ENCODE measurements around the gene MYBBP1A. TPM values are rescaled to one million over a fixed set of nuclear protein-coding genes. Genes with fewer than 3 reads are reported as not detected.

Gene MYBBP1A
- total RNA-seq, 1 donor from 2014 or later = 47.9 TPM

DNA sequence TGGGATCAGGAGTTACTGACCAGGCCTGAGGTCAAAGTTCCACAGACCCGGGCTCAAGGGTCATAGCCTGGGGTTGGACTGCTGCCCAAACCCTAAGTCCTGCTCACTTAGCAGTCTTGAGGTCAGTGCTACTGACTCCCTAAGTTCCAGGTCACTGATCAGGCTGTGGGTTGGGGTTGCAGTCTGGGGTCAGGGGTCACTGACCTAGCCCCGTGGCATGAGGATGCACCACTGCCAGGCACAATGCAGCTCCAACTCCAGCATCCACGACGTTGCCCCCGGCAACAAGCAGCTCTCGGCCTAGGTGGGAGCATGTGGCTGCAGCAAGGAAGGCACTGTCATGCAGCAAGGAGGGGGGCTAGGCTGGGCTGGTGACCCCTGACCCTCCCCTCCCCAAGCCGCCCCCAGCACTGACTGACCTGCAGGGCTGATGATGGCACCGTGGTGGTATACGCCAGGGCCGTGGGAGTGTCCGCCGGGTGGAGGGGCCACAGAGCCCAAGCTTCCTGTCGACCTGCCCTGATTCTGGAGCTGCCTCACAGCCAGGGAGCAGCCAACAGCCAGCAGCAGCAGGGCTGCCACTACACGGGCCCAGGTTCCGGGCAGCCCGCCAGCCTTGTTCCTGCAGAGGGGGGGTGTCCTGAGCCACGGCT is 4.1 kb upstream of the MYBBP1A start:
- Mint-ChIP-seq H3K36me3 (ENCODE audit: unreplicated experiment) (no peaks in the 10 kb centered on the region), H3K4me1 (ENCODE audit: unreplicated experiment) (peaks cover 18% of the 10 kb centered on the region), H3K27me3 (ENCODE audit: unreplicated experiment) (peaks cover 25% of the 10 kb centered on the region), H3K27ac (ENCODE audit: unreplicated experiment) (no peak overlapping the region), H3K9me3 (ENCODE audit: unreplicated experiment) (no peaks in the 10 kb centered on the region), H3K4me3 (ENCODE audit: unreplicated experiment) (no peak overlapping the region)
- DNase-seq (ENCODE audit: extremely low spot score, unreplicated experiment) = no peak
- TF ChIP-seq, protein P1, sequence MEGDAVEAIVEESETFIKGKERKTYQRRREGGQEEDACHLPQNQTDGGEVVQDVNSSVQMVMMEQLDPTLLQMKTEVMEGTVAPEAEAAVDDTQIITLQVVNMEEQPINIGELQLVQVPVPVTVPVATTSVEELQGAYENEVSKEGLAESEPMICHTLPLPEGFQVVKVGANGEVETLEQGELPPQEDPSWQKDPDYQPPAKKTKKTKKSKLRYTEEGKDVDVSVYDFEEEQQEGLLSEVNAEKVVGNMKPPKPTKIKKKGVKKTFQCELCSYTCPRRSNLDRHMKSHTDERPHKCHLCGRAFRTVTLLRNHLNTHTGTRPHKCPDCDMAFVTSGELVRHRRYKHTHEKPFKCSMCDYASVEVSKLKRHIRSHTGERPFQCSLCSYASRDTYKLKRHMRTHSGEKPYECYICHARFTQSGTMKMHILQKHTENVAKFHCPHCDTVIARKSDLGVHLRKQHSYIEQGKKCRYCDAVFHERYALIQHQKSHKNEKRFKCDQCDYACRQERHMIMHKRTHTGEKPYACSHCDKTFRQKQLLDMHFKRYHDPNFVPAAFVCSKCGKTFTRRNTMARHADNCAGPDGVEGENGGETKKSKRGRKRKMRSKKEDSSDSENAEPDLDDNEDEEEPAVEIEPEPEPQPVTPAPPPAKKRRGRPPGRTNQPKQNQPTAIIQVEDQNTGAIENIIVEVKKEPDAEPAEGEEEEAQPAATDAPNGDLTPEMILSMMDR (IDR thresholded peaks at IDR 0.05) = no peak

DNA sequence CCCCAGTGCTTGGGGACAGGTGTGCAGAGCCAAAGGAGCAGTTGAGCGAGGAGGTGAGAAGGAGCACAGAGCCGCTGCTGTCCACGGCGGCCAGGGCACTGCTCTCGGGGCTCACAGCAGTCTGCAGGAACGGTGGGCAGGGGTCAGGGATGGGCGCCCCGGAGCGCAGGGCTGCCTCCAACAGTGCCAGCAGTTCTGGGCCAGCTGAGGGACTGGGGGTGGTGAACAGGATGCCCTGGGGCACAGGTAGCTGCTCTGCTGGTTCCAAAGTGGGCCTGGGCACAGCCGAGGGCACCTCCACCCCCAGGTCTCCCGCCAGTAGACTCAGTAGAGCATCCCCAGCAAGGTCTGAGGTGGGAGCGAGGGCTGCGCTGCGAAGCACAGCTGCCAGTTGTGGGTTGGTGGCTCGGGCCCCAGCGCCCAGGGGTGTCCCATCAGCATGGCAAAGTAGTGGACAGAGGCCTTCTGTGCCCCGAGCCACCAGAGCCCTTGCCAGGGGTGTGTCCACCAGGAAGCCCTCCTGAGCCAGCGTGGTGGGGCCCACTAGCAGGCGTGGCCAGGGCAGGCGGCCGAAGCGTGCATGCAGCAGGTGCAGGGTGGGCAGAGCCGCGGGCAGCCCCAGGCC is 3.3 kb upstream of the MYBBP1A start:
- no peak overlapping the region for H3K27ac Mint-ChIP-seq (ENCODE audit: unreplicated experiment)
- H3K36me3 Mint-ChIP-seq (ENCODE audit: unreplicated experiment) = peaks cover 4% of the 10 kb centered on the region
- DNase-seq (ENCODE audit: extremely low spot score, unreplicated experiment) = no peak
- H3K4me3 Mint-ChIP-seq (ENCODE audit: unreplicated experiment) = no peak overlapping the region
- peaks cover 25% of the 10 kb centered on the region for H3K4me1 Mint-ChIP-seq (ENCODE audit: unreplicated experiment)
- peaks cover 22% of the 10 kb centered on the region for H3K27me3 Mint-ChIP-seq (ENCODE audit: unreplicated experiment)
- H3K9me3 Mint-ChIP-seq (ENCODE audit: unreplicated experiment) = no peaks in the 10 kb centered on the region
- TF ChIP-seq, protein P1 (IDR thresholded peaks at IDR 0.05) = no peak

DNA sequence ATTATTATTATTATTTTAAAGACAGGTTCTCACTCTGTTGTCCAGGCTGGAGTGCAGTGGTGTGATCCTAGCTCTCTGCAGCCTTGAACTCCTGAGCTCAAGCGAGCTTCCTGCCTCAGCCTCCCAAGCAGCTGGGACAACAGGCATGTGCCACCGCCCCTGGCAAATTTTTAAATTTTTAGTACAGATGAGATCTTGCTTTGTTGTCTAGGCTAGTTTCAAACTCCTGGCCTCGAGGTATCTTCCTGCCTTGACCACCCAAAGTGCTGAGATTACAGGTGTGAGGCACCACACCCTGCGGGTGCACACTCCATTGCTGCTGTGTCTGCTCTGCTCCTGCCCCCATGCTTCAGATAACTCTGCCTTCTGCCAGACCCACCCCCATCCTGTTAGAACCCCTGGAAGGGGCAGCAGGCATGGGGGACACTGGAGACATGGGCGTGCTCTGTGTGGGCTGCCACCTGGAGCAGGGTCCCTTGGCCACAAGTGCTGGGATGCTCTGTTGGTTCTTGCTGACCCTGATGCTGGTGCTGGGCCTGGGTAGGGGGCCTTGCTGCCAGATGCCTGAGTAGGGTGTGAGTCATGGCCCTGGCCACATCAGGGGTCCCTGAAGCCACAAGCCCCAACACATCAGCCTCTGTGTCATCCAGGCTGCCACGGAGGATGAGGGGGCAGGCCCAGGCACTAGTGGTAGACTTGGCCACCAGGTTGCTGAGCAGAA is 2.6 kb upstream of the MYBBP1A start:
- Mint-ChIP-seq H3K27me3 (ENCODE audit: unreplicated experiment) (peaks cover 16% of the 10 kb centered on the region), H3K4me1 (ENCODE audit: unreplicated experiment) (peaks cover 25% of the 10 kb centered on the region), H3K27ac (ENCODE audit: unreplicated experiment) (no peak overlapping the region), H3K9me3 (ENCODE audit: unreplicated experiment) (no peaks in the 10 kb centered on the region), H3K4me3 (ENCODE audit: unreplicated experiment) (no peak overlapping the region), H3K36me3 (ENCODE audit: unreplicated experiment) (peaks cover 4% of the 10 kb centered on the region)
- TF ChIP-seq, protein P1 (IDR thresholded peaks at IDR 0.05) = no peak
- no peak for DNase-seq (ENCODE audit: extremely low spot score, unreplicated experiment)

DNA sequence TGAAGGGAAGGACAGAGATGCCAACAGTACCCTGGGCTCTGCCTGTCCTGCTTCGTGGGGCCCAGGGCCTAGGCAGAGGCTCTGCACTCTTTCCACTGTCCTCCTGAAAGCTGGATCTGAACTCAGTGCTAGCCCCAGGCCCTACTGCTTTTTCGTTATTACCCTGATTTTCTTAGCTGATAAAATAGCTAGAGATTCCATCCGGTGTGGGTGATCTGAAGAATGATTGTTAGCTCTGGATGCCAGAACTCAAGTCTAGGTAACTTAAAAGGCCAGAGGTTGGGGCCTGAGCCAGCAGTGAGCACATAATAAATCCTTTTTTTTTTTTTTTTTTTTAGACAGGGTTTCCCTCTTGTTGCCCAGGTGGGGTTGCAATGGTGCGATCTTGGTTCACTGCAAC is 1.8 kb upstream of the MYBBP1A start:
- no peak overlapping the region for H3K27ac Mint-ChIP-seq (ENCODE audit: unreplicated experiment)

More for the DNA sequence above, 1.8 kb upstream of the MYBBP1A start:
- Mint-ChIP-seq H3K27me3 (ENCODE audit: unreplicated experiment) (peaks cover 10% of the 10 kb centered on the region), H3K36me3 (ENCODE audit: unreplicated experiment) (peaks cover 8% of the 10 kb centered on the region), H3K4me3 (ENCODE audit: unreplicated experiment) (no peak overlapping the region), H3K4me1 (ENCODE audit: unreplicated experiment) (peaks cover 25% of the 10 kb centered on the region), H3K9me3 (ENCODE audit: unreplicated experiment) (no peaks in the 10 kb centered on the region)
- TF ChIP-seq, protein P1 (IDR thresholded peaks at IDR 0.05) = no peak
- no peak for DNase-seq (ENCODE audit: extremely low spot score, unreplicated experiment)
